H1 (cell line): ENCODE measurements around the gene MACC1. TPM values are rescaled to one million over a fixed set of nuclear protein-coding genes. Genes with fewer than 3 reads are reported as not detected.

Source experiments
- RAD21 ChIP-seq, 2 experiments: IDR thresholded peaks in 1 of 2; conservative IDR thresholded peaks in 1 of 2; 2 replicates each; pipeline ENCODE4 v1.6.1; 2011; ENCODE audit warnings: low read depth in 2 of 2, low read length in 2 of 2, improper control_type of control experiment in 1 of 2, inconsistent platforms in 1 of 2, mild to moderate bottlenecking in 1 of 2, moderate library complexity in 1 of 2
- polyA plus RNA-seq, 7 experiments: library from polyadenylated mRNA; depleted of rRNA in 3 of 7; stranded (reverse) in 5 of 7; unstranded in 2 of 7; fragments of >200 nt in 5 of 7; fragments of 200-250 nt in 2 of 7; gene quantifications; 1 replicate in 5 of 7; 2 replicates in 1 of 7; 4 replicates in 1 of 7; pipeline versions ENCODE4 v1.2.1 to v1.2.3, GENCODE V29; 2011 to 2013; ENCODE audit warnings: missing spikeins in 2 of 7, mixed read lengths in 2 of 7
- total RNA-seq: library from RNA; stranded (reverse); fragmentation: NEBNext Ultra II Directional; extraction: Animal tissue kit (Norgen Biotek cat#: 25700); gene quantifications from 2 replicates; pipeline ENCODE4 v1.2.1, GENCODE V29; 2021
- TF ChIP-seq, protein P1 (sequence below): fragments of 300-600 bp; sonication (generic); IDR thresholded peaks from 2 replicates; pipeline ENCODE4 v1.7.1; 2012; ENCODE audit warnings: low read length, moderate library complexity, mild to moderate bottlenecking, inconsistent platforms; ENCODE audit not compliant: insufficient replicate concordance
- TF ChIP-seq, protein P2 (sequence below), 3 experiments: IDR thresholded peaks; 1 replicate in 2 of 3; 2 replicates in 1 of 3; pipeline versions ENCODE4 v1.5.1 to v1.6.1; 2011; ENCODE audit warnings: low read length in 3 of 3, mild to moderate bottlenecking in 3 of 3, inconsistent platforms in 2 of 3, low read depth in 1 of 3, moderate library complexity in 1 of 3; ENCODE audit not compliant: insufficient read depth in 1 of 3; ENCODE audit errors: control extremely low read depth in 1 of 3

Gene MACC1
- total and polyA plus RNA-seq, 2 of the 8 experiments (the other 6 are each of a cell fraction or from before 2014, with no cell fraction given): 2.0 to 17.2 TPM

DNA sequence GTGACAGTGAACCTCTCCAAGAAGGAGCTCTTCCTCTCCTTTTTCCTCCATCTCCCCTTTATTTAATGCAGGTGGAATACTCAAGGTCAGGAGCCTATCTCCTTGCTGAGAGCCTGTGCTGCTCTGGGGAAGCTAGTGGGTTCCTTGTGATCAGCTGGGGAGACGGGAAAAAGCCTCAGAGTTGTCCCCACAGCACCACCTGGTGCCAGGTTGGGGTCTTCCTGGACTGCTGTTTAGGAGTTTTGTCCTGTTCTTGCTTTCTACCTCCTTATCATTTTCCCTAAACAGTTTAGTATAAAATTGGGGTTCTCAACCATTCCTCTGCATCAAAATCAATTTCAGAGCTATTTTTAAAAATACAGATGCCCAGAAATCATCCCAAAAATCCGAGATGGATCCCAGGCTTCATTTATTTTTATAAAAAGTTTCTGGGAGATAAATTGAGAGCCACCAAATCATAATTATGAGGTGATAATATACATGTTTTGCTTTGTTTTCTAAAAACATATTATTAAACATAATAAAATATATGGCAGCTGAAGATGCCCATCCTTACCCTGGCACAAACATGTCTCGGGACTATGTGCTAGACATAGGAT, 44.3 kb downstream of the MACC1 start (continued):
- TF ChIP-seq, protein P1, sequence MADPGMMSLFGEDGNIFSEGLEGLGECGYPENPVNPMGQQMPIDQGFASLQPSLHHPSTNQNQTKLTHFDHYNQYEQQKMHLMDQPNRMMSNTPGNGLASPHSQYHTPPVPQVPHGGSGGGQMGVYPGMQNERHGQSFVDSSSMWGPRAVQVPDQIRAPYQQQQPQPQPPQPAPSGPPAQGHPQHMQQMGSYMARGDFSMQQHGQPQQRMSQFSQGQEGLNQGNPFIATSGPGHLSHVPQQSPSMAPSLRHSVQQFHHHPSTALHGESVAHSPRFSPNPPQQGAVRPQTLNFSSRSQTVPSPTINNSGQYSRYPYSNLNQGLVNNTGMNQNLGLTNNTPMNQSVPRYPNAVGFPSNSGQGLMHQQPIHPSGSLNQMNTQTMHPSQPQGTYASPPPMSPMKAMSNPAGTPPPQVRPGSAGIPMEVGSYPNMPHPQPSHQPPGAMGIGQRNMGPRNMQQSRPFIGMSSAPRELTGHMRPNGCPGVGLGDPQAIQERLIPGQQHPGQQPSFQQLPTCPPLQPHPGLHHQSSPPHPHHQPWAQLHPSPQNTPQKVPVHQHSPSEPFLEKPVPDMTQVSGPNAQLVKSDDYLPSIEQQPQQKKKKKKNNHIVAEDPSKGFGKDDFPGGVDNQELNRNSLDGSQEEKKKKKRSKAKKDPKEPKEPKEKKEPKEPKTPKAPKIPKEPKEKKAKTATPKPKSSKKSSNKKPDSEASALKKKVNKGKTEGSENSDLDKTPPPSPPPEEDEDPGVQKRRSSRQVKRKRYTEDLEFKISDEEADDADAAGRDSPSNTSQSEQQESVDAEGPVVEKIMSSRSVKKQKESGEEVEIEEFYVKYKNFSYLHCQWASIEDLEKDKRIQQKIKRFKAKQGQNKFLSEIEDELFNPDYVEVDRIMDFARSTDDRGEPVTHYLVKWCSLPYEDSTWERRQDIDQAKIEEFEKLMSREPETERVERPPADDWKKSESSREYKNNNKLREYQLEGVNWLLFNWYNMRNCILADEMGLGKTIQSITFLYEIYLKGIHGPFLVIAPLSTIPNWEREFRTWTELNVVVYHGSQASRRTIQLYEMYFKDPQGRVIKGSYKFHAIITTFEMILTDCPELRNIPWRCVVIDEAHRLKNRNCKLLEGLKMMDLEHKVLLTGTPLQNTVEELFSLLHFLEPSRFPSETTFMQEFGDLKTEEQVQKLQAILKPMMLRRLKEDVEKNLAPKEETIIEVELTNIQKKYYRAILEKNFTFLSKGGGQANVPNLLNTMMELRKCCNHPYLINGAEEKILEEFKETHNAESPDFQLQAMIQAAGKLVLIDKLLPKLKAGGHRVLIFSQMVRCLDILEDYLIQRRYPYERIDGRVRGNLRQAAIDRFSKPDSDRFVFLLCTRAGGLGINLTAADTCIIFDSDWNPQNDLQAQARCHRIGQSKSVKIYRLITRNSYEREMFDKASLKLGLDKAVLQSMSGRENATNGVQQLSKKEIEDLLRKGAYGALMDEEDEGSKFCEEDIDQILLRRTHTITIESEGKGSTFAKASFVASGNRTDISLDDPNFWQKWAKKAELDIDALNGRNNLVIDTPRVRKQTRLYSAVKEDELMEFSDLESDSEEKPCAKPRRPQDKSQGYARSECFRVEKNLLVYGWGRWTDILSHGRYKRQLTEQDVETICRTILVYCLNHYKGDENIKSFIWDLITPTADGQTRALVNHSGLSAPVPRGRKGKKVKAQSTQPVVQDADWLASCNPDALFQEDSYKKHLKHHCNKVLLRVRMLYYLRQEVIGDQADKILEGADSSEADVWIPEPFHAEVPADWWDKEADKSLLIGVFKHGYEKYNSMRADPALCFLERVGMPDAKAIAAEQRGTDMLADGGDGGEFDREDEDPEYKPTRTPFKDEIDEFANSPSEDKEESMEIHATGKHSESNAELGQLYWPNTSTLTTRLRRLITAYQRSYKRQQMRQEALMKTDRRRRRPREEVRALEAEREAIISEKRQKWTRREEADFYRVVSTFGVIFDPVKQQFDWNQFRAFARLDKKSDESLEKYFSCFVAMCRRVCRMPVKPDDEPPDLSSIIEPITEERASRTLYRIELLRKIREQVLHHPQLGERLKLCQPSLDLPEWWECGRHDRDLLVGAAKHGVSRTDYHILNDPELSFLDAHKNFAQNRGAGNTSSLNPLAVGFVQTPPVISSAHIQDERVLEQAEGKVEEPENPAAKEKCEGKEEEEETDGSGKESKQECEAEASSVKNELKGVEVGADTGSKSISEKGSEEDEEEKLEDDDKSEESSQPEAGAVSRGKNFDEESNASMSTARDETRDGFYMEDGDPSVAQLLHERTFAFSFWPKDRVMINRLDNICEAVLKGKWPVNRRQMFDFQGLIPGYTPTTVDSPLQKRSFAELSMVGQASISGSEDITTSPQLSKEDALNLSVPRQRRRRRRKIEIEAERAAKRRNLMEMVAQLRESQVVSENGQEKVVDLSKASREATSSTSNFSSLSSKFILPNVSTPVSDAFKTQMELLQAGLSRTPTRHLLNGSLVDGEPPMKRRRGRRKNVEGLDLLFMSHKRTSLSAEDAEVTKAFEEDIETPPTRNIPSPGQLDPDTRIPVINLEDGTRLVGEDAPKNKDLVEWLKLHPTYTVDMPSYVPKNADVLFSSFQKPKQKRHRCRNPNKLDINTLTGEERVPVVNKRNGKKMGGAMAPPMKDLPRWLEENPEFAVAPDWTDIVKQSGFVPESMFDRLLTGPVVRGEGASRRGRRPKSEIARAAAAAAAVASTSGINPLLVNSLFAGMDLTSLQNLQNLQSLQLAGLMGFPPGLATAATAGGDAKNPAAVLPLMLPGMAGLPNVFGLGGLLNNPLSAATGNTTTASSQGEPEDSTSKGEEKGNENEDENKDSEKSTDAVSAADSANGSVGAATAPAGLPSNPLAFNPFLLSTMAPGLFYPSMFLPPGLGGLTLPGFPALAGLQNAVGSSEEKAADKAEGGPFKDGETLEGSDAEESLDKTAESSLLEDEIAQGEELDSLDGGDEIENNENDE: no peak
- TF ChIP-seq RAD21 (IDR thresholded peaks at IDR 0.05 in 1 of 2, conservative IDR thresholded peaks at IDR 0.05 in 1 of 2; ENCODE audit: low read depth in 2 of 2, low read length in 2 of 2): peak; percentile 94
- TF ChIP-seq, protein P2, sequence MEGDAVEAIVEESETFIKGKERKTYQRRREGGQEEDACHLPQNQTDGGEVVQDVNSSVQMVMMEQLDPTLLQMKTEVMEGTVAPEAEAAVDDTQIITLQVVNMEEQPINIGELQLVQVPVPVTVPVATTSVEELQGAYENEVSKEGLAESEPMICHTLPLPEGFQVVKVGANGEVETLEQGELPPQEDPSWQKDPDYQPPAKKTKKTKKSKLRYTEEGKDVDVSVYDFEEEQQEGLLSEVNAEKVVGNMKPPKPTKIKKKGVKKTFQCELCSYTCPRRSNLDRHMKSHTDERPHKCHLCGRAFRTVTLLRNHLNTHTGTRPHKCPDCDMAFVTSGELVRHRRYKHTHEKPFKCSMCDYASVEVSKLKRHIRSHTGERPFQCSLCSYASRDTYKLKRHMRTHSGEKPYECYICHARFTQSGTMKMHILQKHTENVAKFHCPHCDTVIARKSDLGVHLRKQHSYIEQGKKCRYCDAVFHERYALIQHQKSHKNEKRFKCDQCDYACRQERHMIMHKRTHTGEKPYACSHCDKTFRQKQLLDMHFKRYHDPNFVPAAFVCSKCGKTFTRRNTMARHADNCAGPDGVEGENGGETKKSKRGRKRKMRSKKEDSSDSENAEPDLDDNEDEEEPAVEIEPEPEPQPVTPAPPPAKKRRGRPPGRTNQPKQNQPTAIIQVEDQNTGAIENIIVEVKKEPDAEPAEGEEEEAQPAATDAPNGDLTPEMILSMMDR (IDR thresholded peaks at IDR 0.05; ENCODE audit: control extremely low read depth in 1 of 3, insufficient read depth in 1 of 3, low read depth in 1 of 3, low read length in 3 of 3): peak; percentile 80 to 87 (median 83)
